ENCODE data around the gene PREB. TPM values are rescaled to one million over a fixed set of nuclear protein-coding genes. Genes with fewer than 3 reads are reported as not detected.

Gene PREB
- total and polyA plus RNA-seq, 2 of the 13 experiments (the other 11 are each of a cell fraction or from before 2014, with no cell fraction given) = 112 to 192 TPM

GRCh38 chr2:27095745-27096651, 38.4 kb downstream of the PREB start (continued):
- TF ChIP-seq ZFP41 (CRISPR knock-in tag; IDR thresholded peaks at IDR 0.05; ENCODE audit: borderline replicate concordance) (peak; percentile 98), XBP1 (CRISPR knock-in tag; IDR thresholded peaks at IDR 0.05) (peak; percentile 88; the same call in 1 of the 2 replicates), ZC3H13 (CRISPR knock-in tag; IDR thresholded peaks at IDR 0.05) (peak; percentile 88), FOSL1 (CRISPR knock-in tag; IDR thresholded peaks at IDR 0.05; ENCODE audit: borderline replicate concordance) (peak; percentile 46; the same call in 1 of the 2 replicates), NPAS2 (CRISPR knock-in tag; IDR thresholded peaks at IDR 0.05; ENCODE audit: borderline replicate concordance) (no peak), ZNF292 (CRISPR knock-in tag; IDR thresholded peaks at IDR 0.05; ENCODE audit: borderline replicate concordance, low read depth) (peak; percentile 60; the same call in 1 of the 2 replicates), HOXA9 (CRISPR knock-in tag; IDR thresholded peaks at IDR 0.05; ENCODE audit: borderline replicate concordance) (no peak), PAWR (CRISPR knock-in tag; IDR thresholded peaks at IDR 0.05; ENCODE audit: borderline replicate concordance) (no peak; the same call in 1 of the 2 replicates), ARID4A (CRISPR knock-in tag; IDR thresholded peaks at IDR 0.05; ENCODE audit: borderline replicate concordance) (peak; percentile 82), ZFP91 (CRISPR knock-in tag; IDR thresholded peaks at IDR 0.05; ENCODE audit: borderline replicate concordance) (peak; percentile 88), DNMT3B (CRISPR knock-in tag; conservative IDR thresholded peaks at IDR 0.05) (0 out of 2 replicates have a peak, but pooled peaks have one; percentile 24), ZSCAN25 (CRISPR knock-in tag; IDR thresholded peaks at IDR 0.05) (peak; percentile 82), THRA (CRISPR knock-in tag; IDR thresholded peaks at IDR 0.05; ENCODE audit: borderline replicate concordance) (peak; percentile 96), ZBTB20 (CRISPR knock-in tag; IDR thresholded peaks at IDR 0.05; ENCODE audit: borderline replicate concordance, low read depth) (peak; percentile 86; the same call in 1 of the 2 replicates), EP300 (IDR thresholded peaks at IDR 0.05; ENCODE audit: low read depth in 2 of 2, low read length in 2 of 2) (peak; percentile 88 to 89), EP300 (CRISPR knock-in tag; IDR thresholded peaks at IDR 0.05; ENCODE audit: borderline replicate concordance) (peak; percentile 80), MEIS2 (CRISPR knock-in tag; IDR thresholded peaks at IDR 0.05) (peak; percentile 93), ZNF432 (CRISPR knock-in tag; IDR thresholded peaks at IDR 0.05; ENCODE audit: borderline replicate concordance) (peak; percentile 88; the same call in 1 of the 2 replicates)

Measured in HepG2 (cell line).